ENCODE results near the gene NUDT6. TPM values are rescaled to one million over a fixed set of nuclear protein-coding genes. Genes with fewer than 3 reads are reported as not detected.

The NUDT6 gene
- total RNA-seq, 4 donors from 2014 or later, result 3.2 to 12.2 (median 7.2) TPM

DNA sequence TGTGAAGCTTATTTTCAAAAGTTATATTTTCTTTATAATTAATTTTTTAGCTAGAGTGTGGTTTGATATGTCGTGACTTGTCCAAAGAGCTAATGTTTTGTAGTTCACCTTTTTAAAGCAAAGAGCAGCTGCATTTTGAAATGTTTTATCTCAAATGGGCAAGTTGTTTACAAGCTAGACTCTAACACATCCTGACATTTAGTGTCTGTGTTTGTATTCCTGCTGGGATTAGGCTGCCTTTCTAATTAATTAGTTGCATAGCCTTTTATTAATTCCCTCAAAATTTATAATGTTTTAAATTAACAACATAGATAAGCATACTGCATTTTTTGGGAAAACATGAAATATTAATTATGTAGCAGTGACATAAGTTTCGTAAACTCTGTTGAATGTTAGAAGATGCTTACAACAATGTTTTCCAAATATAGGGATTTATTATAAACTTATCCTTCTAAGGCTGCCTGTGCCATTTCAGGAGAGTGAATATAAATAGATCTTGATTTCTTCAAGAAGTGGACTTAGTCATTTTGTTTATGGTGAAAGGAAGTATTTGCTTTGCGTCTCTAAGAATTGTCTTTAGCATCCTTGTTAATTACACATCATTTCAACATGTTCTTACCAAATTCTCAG lies 37.7 kb upstream of the NUDT6 start:
- no peak for TF ChIP-seq POLR2A (IDR thresholded peaks at IDR 0.05)
- TF ChIP-seq, protein P1, sequence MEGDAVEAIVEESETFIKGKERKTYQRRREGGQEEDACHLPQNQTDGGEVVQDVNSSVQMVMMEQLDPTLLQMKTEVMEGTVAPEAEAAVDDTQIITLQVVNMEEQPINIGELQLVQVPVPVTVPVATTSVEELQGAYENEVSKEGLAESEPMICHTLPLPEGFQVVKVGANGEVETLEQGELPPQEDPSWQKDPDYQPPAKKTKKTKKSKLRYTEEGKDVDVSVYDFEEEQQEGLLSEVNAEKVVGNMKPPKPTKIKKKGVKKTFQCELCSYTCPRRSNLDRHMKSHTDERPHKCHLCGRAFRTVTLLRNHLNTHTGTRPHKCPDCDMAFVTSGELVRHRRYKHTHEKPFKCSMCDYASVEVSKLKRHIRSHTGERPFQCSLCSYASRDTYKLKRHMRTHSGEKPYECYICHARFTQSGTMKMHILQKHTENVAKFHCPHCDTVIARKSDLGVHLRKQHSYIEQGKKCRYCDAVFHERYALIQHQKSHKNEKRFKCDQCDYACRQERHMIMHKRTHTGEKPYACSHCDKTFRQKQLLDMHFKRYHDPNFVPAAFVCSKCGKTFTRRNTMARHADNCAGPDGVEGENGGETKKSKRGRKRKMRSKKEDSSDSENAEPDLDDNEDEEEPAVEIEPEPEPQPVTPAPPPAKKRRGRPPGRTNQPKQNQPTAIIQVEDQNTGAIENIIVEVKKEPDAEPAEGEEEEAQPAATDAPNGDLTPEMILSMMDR (IDR thresholded peaks at IDR 0.05), result no peak
- intact Hi-C loops (cut with DNase I; ENCODE audit: low total_unique reads), result no loop called here
- DNase-seq (ENCODE audit: low spot score in 2 of 2), result no peak
- no peak overlapping the region for H3K4me3 ChIP-seq (ENCODE audit: low read depth, poor library complexity, severe bottlenecking)
- 80 to 81% methylated on average over 3 of the region's 3 CpGs for WGBS, 2 donors

GRCh38 chr4:122959441-122959840 lies 37.0 kb upstream of the NUDT6 start:
- WGBS, 2 donors, result 85 to 87% methylated on average over 3 of the region's 3 CpGs
- no peak for DNase-seq (ENCODE audit: low spot score in 2 of 2)
- no peak for TF ChIP-seq POLR2A (IDR thresholded peaks at IDR 0.05)
- TF ChIP-seq, protein P1 (IDR thresholded peaks at IDR 0.05), result no peak
- intact Hi-C loops (cut with DNase I; ENCODE audit: low total_unique reads), result no loop called here
- no peak overlapping the region for H3K4me3 ChIP-seq (ENCODE audit: low read depth, poor library complexity, severe bottlenecking)

DNA sequence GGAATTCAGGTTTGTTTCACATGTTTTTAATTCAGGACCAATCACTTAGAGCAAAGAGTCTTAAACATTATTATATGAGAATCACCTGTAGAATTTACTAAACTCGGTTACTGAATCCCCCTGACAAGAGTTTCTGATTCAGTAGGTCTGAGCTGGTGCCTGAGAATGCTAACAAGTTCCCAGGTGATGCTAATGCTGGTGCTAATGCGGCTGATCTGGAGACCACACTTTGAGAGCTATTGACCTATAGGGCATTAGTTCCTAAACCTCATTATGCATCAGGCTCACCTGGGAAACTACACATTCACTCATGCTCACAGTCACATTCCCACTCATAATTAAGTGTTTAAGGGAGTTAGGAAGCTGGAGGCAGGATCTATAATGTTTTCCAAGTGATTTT lies 36.1 kb upstream of the NUDT6 start:
- TF ChIP-seq, protein P1 (IDR thresholded peaks at IDR 0.05), result no peak
- no peak for TF ChIP-seq POLR2A (IDR thresholded peaks at IDR 0.05)
- DNase-seq (ENCODE audit: low spot score in 2 of 2), result no peak
- no peak overlapping the region for H3K4me3 ChIP-seq (ENCODE audit: low read depth, poor library complexity, severe bottlenecking)
- intact Hi-C loops (cut with DNase I; ENCODE audit: low total_unique reads), result no loop called here
- 84 to 88% methylated on average over 2 of the region's 2 CpGs for whole genome bisulfite sequencing, 2 donors

DNA sequence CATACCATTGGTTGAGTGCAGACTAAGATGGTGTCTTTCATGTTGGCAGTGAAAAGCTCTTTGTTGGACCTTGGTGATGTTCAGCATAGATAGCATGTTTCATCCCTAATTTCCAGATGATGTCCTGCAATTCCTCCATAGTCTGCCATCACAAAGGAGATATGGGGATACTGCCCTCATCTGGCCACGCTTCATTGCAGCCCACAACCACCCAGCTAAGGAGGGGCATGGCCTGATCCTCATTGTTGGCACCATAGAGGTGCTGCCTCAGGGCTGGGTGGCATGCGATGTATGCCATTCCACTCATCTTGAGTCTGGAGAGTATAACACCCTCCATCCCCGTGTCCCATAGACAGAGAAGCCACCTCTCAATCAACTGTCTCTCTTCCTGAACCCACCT lies 31.5 kb upstream of the NUDT6 start:
- intact Hi-C loops (cut with DNase I; ENCODE audit: low total_unique reads), result no loop called here
- H3K4me3 ChIP-seq (ENCODE audit: low read depth, poor library complexity, severe bottlenecking), result no peak overlapping the region
- no peak for DNase-seq (ENCODE audit: low spot score in 2 of 2)
- TF ChIP-seq, protein P1 (IDR thresholded peaks at IDR 0.05), result no peak
- no peak for TF ChIP-seq POLR2A (IDR thresholded peaks at IDR 0.05)
- WGBS, 2 donors, result 94 to 95% methylated on average over 3 of the region's 3 CpGs

DNA sequence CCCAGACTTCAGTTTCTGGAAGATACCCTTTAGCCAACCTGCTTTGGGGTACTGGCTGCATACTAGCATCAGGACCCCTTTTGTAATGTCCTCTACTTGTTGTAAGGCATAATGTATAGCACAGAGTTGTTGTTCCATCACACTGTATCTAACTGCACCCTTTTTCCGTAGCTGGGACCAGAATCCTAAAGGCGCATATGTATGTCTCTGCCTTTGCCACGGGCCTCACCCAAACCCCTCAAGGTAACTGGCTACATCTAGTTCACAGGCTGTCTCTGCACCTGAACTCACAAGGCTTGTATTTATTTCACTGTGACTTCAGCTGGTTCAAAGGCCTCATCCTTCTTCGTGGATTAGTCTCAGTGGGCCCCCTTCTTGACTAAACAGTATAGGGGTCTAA lies 29.6 kb upstream of the NUDT6 start:
- TF ChIP-seq, protein P1 (IDR thresholded peaks at IDR 0.05), result no peak
- no peak for TF ChIP-seq POLR2A (IDR thresholded peaks at IDR 0.05)
- intact Hi-C loops (cut with DNase I; ENCODE audit: low total_unique reads), result no loop called here
- 95 to 98% methylated on average over 4 of the region's 4 CpGs for WGBS, 2 donors
- no peak for DNase-seq (ENCODE audit: low spot score in 2 of 2)
- no peak overlapping the region for H3K4me3 ChIP-seq (ENCODE audit: low read depth, poor library complexity, severe bottlenecking)

DNA sequence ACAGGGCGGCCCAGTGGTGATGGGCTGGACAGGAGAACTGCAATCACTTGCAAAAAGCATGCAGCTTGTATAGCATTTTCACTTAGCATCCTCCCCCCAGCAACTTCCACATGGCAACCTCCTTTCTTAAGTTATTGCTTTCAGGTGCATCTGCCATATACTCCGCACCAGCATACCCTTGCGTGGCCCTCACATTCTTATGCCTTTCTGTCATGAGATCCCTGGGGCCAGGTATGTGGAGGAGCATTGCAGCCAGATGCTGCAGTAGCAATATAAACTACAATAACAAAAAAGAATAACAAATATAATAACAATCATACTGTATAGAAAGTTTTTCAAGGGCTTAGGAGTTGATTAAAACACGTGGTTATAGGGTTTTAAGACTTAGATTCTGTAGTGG lies 26.3 kb upstream of the NUDT6 start:
- intact Hi-C loops (cut with DNase I; ENCODE audit: low total_unique reads), result no loop called here
- H3K4me3 ChIP-seq (ENCODE audit: low read depth, poor library complexity, severe bottlenecking), result no peak overlapping the region
- WGBS, 2 donors, result 89 to 93% methylated on average over 4 of the region's 4 CpGs
- no peak for TF ChIP-seq POLR2A (IDR thresholded peaks at IDR 0.05)
- TF ChIP-seq, protein P1 (IDR thresholded peaks at IDR 0.05), result no peak
- no peak for DNase-seq (ENCODE audit: low spot score in 2 of 2)

Data from lower leg skin (tissue), 4 donors.